Peyer's patch (tissue), 4 donors: ENCODE results near the gene FAM163A.

Experiments used
- CTCF ChIP-seq, 6 experiments: fragments of 450-650 bp in 4 of 6; fragments of 200-600 bp in 2 of 6; sonication (generic) in 1 of 6; IDR thresholded peaks; one replicate each; pipeline ENCODE4 v1.5.1; 2017 to 2019; ENCODE audit warnings: antibody characterized with exemption in 6 of 6, mild to moderate bottlenecking in 3 of 6, moderate library complexity in 1 of 6
- POLR2A ChIP-seq, 2 donors: fragments of 450-650 bp; IDR thresholded peaks; one replicate each; pipeline ENCODE4 v1.5.1; 2017; ENCODE audit warnings: antibody characterized with exemption in 2 of 2, mild to moderate bottlenecking in 2 of 2, moderate library complexity in 2 of 2

DNA sequence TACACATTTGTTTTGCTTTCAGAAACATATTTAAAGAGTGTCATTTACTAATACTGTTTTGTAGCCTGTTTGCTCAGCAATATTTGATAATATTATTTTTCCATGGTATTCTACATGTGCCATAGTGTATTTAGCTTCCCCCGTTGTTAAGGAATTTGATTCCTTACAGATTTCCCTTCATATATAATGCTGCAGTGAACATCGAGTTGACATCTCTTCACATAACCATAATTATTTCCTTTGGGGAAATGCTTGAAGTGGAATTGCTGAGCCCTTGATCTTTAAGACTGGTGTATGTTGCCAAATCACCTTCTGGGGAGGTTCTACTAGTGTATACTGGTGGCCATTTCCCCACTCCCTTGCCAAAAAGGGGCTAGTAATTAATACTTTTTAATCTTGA is 42.6 kb downstream of the FAM163A start:
- TF ChIP-seq CTCF (IDR thresholded peaks at IDR 0.05) (no peak), POLR2A (IDR thresholded peaks at IDR 0.05) (no peak)
